ENCODE data around the gene PUS10.

- TF ChIP-seq CTCF (IDR thresholded peaks at IDR 0.05; ENCODE audit: insufficient read depth, low read length) = no peak
- TF ChIP-seq POLR2AphosphoS5 (IDR thresholded peaks at IDR 0.05; ENCODE audit: low read depth) = no peak
Measured at GRCh38 chr2:61042807-61043206, 24.8 kb upstream of the PUS10 start.

Measured in HL-60 (cell line).